Nephron progenitor cell (in vitro differentiated cells): Measurements from ENCODE around the gene CIBAR2.

ENCODE experiments used
- DNase-seq: peaks from one replicate; pipeline ENCODE4 v3.0.0; 2021
- H3K27ac Mint-ChIP-seq: 2 replicates; pipeline ENCODE4 v1.8.0; 2021; ENCODE audit warnings: mild to moderate bottlenecking, moderate library complexity, mixed read lengths
- H3K27me3 Mint-ChIP-seq: 2 replicates; pipeline ENCODE4 v1.8.0; 2021; ENCODE audit warnings: mild to moderate bottlenecking, low read depth, mixed read lengths; ENCODE audit not compliant: poor library complexity
- H3K36me3 Mint-ChIP-seq: 2 replicates; pipeline ENCODE4 v1.8.0; 2021; ENCODE audit warnings: low read depth, mixed read lengths
- H3K4me1 Mint-ChIP-seq: 2 replicates; pipeline ENCODE4 v1.8.0; 2021; ENCODE audit warnings: mixed read lengths
- H3K4me3 Mint-ChIP-seq: 2 replicates; pipeline ENCODE4 v1.8.0; 2021; ENCODE audit warnings: mild to moderate bottlenecking, moderate library complexity, mixed read lengths
- H3K9me3 Mint-ChIP-seq: 2 replicates; pipeline ENCODE4 v1.8.0; 2021; ENCODE audit warnings: mild to moderate bottlenecking, moderate library complexity, mixed read lengths
- TF ChIP-seq, protein P1 (sequence below): fragments of 200-600 bp; sonication (generic); IDR thresholded peaks from 2 replicates; pipeline ENCODE4 v1.5.0; 2021; ENCODE audit warnings: antibody characterized with exemption

The CIBAR2 gene

DNA sequence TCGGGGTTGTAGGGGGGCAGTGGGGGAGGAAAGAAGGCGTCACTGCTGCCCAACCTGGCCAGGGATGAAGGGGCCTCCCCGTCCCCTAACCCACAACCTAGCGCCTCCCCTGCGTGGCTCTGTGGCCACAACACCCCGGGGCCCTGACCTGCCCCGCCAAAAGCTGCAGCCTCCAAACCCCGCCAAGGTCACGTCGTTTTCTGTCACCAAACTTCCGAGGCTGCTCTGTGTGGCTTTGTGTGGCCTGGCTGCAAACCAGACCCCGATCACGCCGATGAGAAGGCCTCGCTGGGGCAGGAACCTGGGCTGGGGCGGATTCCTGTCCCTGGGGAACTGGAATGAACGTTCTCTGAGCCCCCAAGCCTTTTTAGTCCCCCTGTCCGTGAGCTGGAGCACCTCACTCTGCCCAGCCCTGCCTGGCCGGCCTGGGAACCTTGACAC lies 30.5 kb upstream of the CIBAR2 start:
- H3K9me3 Mint-ChIP-seq = no peaks in the 10 kb centered on the region
- H3K27me3 Mint-ChIP-seq = peaks cover 9% of the 10 kb centered on the region
- no peak overlapping the region for H3K27ac Mint-ChIP-seq
- peaks cover 70% of the 10 kb centered on the region for H3K4me1 Mint-ChIP-seq
- H3K4me3 Mint-ChIP-seq = no peak overlapping the region
- TF ChIP-seq, protein P1, sequence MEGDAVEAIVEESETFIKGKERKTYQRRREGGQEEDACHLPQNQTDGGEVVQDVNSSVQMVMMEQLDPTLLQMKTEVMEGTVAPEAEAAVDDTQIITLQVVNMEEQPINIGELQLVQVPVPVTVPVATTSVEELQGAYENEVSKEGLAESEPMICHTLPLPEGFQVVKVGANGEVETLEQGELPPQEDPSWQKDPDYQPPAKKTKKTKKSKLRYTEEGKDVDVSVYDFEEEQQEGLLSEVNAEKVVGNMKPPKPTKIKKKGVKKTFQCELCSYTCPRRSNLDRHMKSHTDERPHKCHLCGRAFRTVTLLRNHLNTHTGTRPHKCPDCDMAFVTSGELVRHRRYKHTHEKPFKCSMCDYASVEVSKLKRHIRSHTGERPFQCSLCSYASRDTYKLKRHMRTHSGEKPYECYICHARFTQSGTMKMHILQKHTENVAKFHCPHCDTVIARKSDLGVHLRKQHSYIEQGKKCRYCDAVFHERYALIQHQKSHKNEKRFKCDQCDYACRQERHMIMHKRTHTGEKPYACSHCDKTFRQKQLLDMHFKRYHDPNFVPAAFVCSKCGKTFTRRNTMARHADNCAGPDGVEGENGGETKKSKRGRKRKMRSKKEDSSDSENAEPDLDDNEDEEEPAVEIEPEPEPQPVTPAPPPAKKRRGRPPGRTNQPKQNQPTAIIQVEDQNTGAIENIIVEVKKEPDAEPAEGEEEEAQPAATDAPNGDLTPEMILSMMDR = no peak
- no peaks in the 10 kb centered on the region for H3K36me3 Mint-ChIP-seq
- DNase-seq = no peak

DNA sequence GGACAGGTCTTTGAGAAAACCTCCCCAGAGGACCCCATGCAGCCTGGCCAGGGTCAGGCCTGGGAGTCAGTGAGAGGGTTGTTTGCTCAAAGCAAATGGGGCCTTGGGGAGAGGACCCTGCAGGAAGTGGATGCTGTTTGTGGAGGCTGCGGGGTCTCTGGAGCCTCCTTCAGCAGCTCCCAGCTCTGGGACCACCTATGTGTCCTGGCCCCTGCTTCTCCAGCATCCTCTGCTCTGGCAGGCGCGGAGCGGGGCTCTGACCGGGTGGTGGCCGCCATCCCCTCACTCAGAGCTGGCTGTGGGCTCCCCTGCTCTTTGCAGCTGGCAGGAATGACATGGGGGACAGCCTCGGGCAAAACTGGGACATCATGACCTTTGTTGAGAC lies 29.8 kb upstream of the CIBAR2 start:
- TF ChIP-seq, protein P1 = no peak
- Mint-ChIP-seq H3K9me3 (no peaks in the 10 kb centered on the region), H3K27me3 (peaks cover 9% of the 10 kb centered on the region), H3K36me3 (no peaks in the 10 kb centered on the region), H3K27ac (no peak overlapping the region), H3K4me3 (no peak overlapping the region), H3K4me1 (peaks cover 71% of the 10 kb centered on the region)
- DNase-seq = no peak

DNA sequence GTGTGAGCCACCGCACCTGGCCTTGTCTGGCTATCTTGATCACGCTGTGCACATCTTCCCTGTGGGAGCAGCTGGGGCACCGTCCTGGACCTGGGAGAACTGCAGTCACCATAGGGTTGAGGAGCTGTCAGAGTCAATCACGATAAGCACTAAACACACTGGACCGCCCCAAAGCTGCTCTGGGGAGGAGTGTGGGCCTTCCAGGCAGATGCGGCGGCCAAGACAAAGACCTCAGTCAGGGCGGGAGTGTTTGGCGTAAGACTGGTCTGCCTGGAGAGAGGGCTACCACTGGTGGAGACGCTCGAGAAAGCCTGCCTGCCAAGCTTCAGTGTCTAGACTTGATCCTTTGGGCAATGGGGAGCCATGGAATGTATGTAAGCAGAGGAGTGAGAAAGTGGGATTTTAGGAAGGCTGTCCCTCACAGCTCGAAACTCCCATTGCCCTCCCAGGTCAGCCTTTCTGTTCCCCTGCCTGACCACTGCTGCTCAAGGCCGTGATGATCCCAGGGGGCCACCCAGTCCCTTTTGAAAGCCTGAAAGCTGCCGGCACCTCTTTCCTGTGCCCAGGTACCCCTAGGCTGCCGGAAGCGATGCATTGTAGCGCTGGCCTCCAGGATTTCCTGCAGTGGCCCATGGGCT lies 29.3 kb upstream of the CIBAR2 start:
- Mint-ChIP-seq H3K27me3 (peaks cover 9% of the 10 kb centered on the region), H3K4me1 (peaks cover 71% of the 10 kb centered on the region), H3K27ac (no peak overlapping the region), H3K4me3 (no peak overlapping the region), H3K36me3 (no peaks in the 10 kb centered on the region), H3K9me3 (no peaks in the 10 kb centered on the region)
- TF ChIP-seq, protein P1 = no peak
- DNase-seq = no peak

DNA sequence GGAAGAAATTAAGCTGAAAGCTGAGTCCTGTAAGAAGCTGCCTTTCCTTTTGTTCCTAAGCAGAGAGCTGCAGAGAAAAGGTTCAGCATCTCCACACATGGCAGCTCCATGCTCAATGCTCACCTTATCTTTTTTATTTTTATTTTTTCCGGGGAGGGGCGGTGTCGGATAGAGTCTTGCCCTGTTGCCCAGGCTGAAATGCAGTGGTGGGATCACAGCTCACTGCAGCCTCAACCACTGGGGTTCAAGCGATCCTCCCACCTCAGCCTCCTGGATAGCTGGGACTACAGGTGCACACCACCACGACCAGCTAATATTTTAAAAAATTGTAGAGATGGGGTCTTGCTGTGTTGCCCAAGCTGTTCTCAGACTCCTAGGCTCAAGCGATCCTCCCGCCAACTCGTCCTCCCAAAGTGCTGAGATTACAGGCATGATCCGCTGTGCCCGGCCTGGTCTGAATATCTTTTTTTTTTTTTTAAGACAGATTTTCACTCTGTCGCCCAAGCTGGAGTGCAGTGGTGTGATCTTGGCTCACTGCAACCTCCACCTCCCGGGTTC lies 28.3 kb upstream of the CIBAR2 start:
- Mint-ChIP-seq H3K36me3 (no peaks in the 10 kb centered on the region), H3K4me3 (no peak overlapping the region), H3K4me1 (peaks cover 70% of the 10 kb centered on the region), H3K27me3 (peaks cover 9% of the 10 kb centered on the region), H3K27ac (no peak overlapping the region), H3K9me3 (no peaks in the 10 kb centered on the region)
- DNase-seq = no peak
- TF ChIP-seq, protein P1 = no peak

DNA sequence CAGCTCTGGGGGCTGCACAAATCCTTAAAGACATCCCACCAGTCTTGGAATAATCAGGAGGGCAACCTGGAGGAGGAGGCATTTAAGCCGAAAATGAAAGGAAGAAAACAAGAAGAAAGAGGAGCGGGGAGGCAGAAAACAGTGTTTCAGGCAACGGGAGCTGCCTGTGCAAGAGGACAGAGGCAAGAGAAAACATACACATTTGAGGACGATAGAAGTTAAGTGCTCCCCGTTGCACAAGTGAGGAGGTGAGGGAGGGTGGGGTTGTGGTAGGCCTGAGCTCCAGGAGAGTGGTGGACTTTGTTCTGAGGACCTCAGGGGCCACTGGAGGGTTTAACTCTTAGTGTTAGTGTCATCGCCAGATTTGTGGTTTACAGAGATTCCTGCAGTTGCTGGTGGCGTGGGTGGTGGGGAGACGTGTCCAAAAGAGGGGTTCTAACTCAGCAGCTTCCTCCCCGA lies 27.6 kb upstream of the CIBAR2 start:
- no peak overlapping the region for H3K4me3 Mint-ChIP-seq
- no peak for DNase-seq
- no peaks in the 10 kb centered on the region for H3K9me3 Mint-ChIP-seq
- H3K27ac Mint-ChIP-seq = no peak overlapping the region
- peaks cover 8% of the 10 kb centered on the region for H3K27me3 Mint-ChIP-seq
- H3K4me1 Mint-ChIP-seq = peaks cover 71% of the 10 kb centered on the region
- H3K36me3 Mint-ChIP-seq = no peaks in the 10 kb centered on the region
- TF ChIP-seq, protein P1 = no peak
